Measurements from ENCODE around the gene ARID5B.
"Not testable (repeated sequence)": the region's sequence is repeated elsewhere in the genome, so short reads cannot be mapped to it uniquely, and the experiment has no call there.

ARID5B gene

DNA sequence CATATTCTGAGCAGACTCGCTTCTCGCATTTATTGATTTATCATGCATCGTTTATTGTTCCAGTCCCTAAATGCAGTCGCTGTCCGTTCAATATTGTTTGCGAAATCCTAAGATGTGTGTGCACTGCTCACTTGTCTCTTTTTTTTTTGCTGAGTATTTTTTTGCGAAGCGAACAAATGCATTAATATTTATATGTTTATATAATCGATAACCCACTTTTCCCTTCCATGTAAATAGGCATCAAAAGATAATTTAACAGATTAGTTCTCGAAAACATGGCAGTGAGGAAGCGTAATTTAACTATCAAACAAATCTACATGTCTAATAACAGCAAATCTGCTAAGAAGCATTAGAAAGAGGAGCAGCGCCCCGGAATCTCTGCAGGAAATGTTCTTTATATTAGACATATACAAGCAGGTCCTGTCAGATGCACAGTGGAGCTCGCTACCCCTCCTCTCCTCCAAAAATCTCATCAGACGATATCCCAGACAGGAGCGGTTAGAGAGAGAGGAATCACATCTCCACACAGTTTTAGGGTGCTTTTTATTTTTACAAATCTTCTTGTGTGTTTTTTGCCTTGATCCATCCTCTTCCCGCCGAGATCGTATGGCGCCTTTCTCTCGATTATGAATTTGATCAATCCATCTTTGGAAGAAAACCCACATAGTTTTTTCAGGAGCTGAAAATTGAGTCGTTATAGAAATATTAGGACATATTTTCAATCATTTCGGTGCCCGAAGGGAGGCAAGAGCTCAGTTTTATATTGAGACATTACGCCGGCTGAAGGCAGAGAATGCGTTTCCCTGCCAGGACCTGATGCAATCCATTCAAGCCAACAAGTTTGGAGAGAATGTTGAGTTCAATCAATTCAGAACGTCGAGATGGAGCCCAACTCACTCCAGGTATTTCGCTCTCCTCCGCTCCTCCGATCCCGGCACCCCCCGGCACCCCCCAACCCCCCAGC, at the start of gene ARID5B:
TSS of gene ARID5B (plus strand) at position 871 of the 964 bp plus-strand sequence. CDS start at position 882, 11 bp downstream.
- peak in 43 of 58 donors; percentile 6 to 66 (median 27) for DNase-seq

DNA sequence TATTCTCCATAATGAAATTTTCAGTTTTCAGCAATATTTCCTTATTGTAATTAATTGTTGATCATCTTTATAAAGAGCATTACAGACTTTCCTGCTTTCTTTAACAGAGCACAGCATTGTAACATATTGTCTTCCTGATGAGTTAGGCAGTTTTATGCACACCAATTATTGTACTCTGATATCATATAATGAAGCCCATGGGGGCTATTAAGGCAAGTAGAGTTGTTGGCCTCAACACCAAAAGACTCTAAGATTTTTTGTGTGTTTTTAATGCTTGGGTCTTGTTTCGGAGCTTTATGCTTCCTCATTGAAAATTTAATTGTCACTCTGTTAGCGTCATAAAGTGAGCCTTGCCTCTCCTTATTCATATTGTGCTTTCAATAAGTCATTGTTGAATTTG, 49.2 kb upstream of the ARID5B start:
- no peak for DNase-seq

GRCh38 chr10:61855771-61856170, 45.7 kb upstream of the ARID5B start:
- DNase-seq = no peak

DNA sequence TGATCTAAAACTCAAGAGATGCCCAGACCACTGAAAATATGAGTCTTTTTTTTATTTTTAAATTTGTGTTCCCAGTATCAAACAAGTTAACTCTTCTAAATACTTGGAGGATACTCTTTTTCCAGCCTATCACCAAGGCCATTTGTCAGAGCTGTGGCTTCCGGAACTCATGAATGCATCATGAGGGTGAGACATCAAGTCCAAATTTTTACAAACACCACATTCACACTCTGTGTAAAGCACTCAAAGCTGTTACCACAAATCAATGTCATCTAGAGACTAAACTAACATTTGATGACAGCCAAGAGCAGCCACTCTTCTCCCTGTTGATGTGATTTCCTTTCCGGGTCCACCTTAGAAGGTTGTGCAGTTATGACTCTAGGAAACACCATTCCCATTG, 43.8 kb upstream of the ARID5B start:
- no peak for DNase-seq

DNA sequence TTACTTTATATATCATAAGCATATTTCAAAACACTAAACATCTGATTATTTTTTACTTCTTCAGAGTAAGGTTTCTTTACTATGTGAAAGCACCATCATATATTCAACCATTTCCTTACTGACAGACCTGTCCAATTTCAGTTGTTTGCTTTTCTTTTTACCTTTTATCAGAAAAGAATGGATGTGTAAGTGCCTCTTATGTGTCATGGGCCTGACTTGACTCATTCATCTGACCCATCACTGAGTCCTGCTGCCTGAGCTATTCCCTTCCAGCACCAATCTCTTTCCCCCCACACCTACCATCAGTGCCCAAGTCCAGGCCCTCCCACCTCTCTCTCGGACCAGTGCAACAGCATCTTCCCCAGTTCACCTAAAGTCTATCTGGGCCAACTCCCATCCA, 41.7 kb upstream of the ARID5B start:
- DNase-seq = no peak

- DNase-seq = no peak
These were observed 40.3 kb upstream of the ARID5B start for GRCh38 chr10:61860964-61861758.

GRCh38 chr10:61863981-61864380, 37.5 kb upstream of the ARID5B start:
- no peak for DNase-seq

- no peak for DNase-seq
These were observed 34.7 kb upstream of the ARID5B start for GRCh38 chr10:61866700-61867368.

DNA sequence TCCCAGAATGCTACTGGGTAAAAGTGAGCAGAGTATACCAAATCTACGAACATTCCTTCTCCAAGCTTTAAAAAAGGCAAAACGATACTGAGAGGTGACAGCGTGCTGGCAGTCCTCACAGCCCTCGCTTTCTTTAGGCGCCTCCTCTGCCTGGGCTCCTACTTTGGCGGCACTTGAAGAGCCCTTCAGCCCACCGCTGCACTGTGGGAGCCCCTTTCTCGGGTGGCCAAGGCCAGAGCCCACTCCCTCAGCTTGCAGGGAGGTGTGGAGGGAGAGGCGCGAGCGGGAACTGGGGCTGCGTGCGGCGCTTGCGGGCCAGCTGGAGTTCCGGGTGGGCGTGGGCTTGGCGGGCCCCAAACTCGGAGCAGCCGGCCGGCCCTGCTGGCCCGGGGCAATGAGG, 34.1 kb upstream of the ARID5B start:
- DNase-seq = not testable (repeated sequence)

DNA sequence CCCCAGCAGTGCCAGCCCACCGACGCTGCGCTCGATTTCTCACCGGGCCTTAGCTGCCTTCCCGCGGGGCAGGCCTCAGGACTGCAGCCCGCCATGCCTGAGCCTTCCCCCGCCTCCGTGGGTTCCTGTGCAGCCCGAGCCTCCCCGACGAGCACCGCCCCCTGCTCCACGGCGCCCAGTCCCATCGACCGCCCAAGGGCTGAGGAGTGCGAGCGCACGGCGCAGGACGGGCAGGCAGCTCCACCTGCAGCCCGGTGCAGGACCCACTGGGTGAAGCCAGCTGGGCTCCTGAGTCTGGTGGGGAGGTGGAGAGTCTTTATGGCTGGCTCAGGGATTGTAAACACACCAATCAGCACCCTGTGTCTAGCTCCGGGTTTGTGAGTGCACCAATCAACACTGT, 33.7 kb upstream of the ARID5B start:
- DNase-seq = peak in 3 of 58 donors; percentile 3 to 9 (median 7)

- DNase-seq = no peak
These were observed 32.3 kb upstream of the ARID5B start for GRCh38 chr10:61869041-61869675.

GRCh38 chr10:61869774-61870525, 31.5 kb upstream of the ARID5B start:
- no peak for DNase-seq

GRCh38 chr10:61870526-61870895, 31.0 kb upstream of the ARID5B start:
- no peak for DNase-seq

DNA sequence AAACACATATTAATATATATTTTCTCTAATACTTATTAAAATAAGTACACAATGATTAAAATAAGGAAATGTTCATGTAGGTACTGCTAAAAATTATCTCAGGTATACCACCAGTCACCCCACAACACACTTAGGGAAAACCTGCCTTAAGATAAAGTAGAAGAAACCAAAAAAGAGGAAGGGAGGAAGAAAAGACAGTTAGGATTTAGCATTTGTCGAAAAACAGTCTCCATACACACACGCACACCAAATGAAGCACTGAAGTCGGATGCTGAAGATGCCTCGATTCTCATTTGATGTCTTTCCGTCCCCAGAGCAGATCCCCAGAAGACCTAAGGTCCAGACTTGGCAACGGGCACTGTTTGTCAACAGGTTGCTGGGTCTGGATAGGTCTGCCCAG, 30.0 kb upstream of the ARID5B start:
- DNase-seq = no peak

- DNase-seq = no peak
These were observed 23.4 kb upstream of the ARID5B start for GRCh38 chr10:61877887-61878739.

DNA sequence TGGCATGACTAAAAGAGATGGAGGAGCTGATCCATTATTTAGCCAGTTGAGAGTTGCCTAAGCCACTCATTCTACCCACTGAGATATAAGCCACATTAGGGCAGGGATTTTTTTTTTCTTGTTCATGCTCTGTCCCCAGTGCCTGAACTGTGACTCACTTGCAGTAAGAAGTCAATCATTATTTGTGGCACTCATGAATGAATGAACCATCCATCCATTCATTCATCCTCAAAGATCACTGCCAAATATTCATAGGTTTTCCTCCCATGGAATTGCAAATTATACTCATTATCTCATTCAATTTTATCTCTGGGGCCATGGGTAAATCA, 22.8 kb upstream of the ARID5B start:
- DNase-seq = no peak

- DNase-seq = no peak
These were observed 18.7 kb upstream of the ARID5B start for GRCh38 chr10:61882621-61883370.

DNA sequence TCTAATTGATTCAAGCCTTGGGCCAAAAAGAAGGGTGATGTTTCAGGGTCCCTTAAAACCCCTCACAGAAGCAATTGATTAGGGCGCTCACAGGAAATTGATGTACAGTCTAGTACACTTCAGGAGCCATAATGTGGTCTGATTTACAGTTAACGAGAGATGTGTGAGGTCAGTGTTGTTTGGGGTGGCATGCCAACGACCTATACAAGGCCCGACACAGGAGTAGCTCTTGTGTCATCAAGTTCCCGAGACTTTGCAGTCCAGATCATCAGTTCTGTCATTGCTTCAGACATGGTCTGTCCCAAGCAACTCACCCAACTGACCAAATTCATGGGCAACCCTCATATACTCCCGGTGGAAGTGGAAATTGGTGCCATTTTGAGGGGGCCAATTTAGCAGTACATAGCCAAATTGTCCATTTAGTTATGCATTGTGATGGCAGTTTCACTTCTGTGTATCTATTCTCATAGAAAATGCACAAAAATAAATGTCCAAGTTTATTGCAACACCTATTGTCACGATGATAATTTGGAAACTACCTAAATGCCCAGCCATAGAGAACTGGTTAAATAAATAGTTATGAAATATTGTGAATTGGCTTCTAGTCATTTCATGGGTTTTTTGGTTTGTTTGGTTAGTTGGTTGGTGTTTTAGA, 18.0 kb upstream of the ARID5B start:
- no peak for DNase-seq
